ENCODE data around the gene FDPS. TPM values are rescaled to one million over a fixed set of nuclear protein-coding genes. Genes with fewer than 3 reads are reported as not detected.

The FDPS gene
- total RNA-seq, 1 experiment from 2014 or later, result 449 TPM

GRCh38 chr1:155267373-155267772, 41.3 kb upstream of the FDPS start:
- TF ChIP-seq CTCF (conservative IDR thresholded peaks at IDR 0.05; ENCODE audit: low read depth, low read length) (no peak), EZH2 (IDR thresholded peaks at IDR 0.05; ENCODE audit: borderline replicate concordance, low read depth, low read length, poor library complexity, severe bottlenecking) (no peak)
- Histone ChIP-seq H3K4me3 (ENCODE audit: low read depth, low read length, poor library complexity, severe bottlenecking) (no peak overlapping the region), H3K27me3 (replicated peaks; ENCODE audit: insufficient read depth, low read depth, low read length, poor library complexity) (no peaks in the 10 kb centered on the region), H3K9me3 (ENCODE audit: low read depth, low read length, poor library complexity, severe bottlenecking) (no peaks in the 10 kb centered on the region), H3K4me1 (ENCODE audit: insufficient read depth, low read length, poor library complexity, severe bottlenecking) (peaks cover 11% of the 10 kb centered on the region), H3K27ac (ENCODE audit: low read depth, low read length, poor library complexity, severe bottlenecking) (no peak overlapping the region), H3K36me3 (ENCODE audit: insufficient read depth, low read length, poor library complexity, severe bottlenecking) (peaks cover 90% of the 10 kb centered on the region)
- ChIA-PET CTCF (interaction anchor here (0.5 kb wide), 1 partner anchor 12 kb away, joined by 3 read pairs; the partner anchor contains the start of gene ENTREP3), POLR2A (ENCODE audit: low non-redundant PET) (no interaction called here)
- intact Hi-C loops (cut with micrococcal nuclease; ENCODE audit: unreplicated experiment), result no loop called here
- DNase-seq (ENCODE audit: low spot score), result no peak
- no TSS peak for BruUV-seq (replicated peaks)

GRCh38 chr1:155268630-155269029, 40.0 kb upstream of the FDPS start:
- BruUV-seq (replicated peaks), result no TSS peak
- Histone ChIP-seq H3K27me3 (replicated peaks; ENCODE audit: insufficient read depth, low read depth, low read length, poor library complexity) (no peaks in the 10 kb centered on the region), H3K27ac (ENCODE audit: low read depth, low read length, poor library complexity, severe bottlenecking) (no peak overlapping the region), H3K4me3 (ENCODE audit: low read depth, low read length, poor library complexity, severe bottlenecking) (no peak overlapping the region), H3K4me1 (ENCODE audit: insufficient read depth, low read length, poor library complexity, severe bottlenecking) (peaks cover 10% of the 10 kb centered on the region), H3K36me3 (ENCODE audit: insufficient read depth, low read length, poor library complexity, severe bottlenecking) (peaks cover 79% of the 10 kb centered on the region), H3K9me3 (ENCODE audit: low read depth, low read length, poor library complexity, severe bottlenecking) (no peaks in the 10 kb centered on the region)
- intact Hi-C loops (cut with micrococcal nuclease; ENCODE audit: unreplicated experiment), result no loop called here
- DNase-seq (ENCODE audit: low spot score), result no peak
- TF ChIP-seq CTCF (conservative IDR thresholded peaks at IDR 0.05; ENCODE audit: low read depth, low read length) (no peak), EZH2 (IDR thresholded peaks at IDR 0.05; ENCODE audit: borderline replicate concordance, low read depth, low read length, poor library complexity, severe bottlenecking) (no peak)
- ChIA-PET POLR2A (ENCODE audit: low non-redundant PET) (no interaction called here), CTCF (no interaction called here)

- Histone ChIP-seq H3K4me3 (ENCODE audit: low read depth, low read length, poor library complexity, severe bottlenecking) (no peak overlapping the region), H3K27ac (ENCODE audit: low read depth, low read length, poor library complexity, severe bottlenecking) (no peak overlapping the region), H3K9me3 (ENCODE audit: low read depth, low read length, poor library complexity, severe bottlenecking) (no peaks in the 10 kb centered on the region), H3K27me3 (replicated peaks; ENCODE audit: insufficient read depth, low read depth, low read length, poor library complexity) (no peaks in the 10 kb centered on the region), H3K4me1 (ENCODE audit: insufficient read depth, low read length, poor library complexity, severe bottlenecking) (peaks cover 14% of the 10 kb centered on the region), H3K36me3 (ENCODE audit: insufficient read depth, low read length, poor library complexity, severe bottlenecking) (peaks cover 72% of the 10 kb centered on the region)
- BruUV-seq (replicated peaks), result no TSS peak
- ChIA-PET CTCF (no interaction called here), POLR2A (ENCODE audit: low non-redundant PET) (no interaction called here)
- no peak for TF ChIP-seq CTCF (conservative IDR thresholded peaks at IDR 0.05; ENCODE audit: low read depth, low read length)
- no peak for TF ChIP-seq EZH2 (IDR thresholded peaks at IDR 0.05; ENCODE audit: borderline replicate concordance, low read depth, low read length, poor library complexity, severe bottlenecking)
- no peak for DNase-seq (ENCODE audit: low spot score)
- intact Hi-C loops (cut with micrococcal nuclease; ENCODE audit: unreplicated experiment), result no loop called here
These were observed 39.3 kb upstream of the FDPS start for GRCh38 chr1:155269381-155269780.
